Activated T-cell treated with anti-CD3 and anti-CD28 coated beads, Interleukin-2, amount 50 U/mL, for 48 hours (primary cell): ENCODE data around the gene XKR3.
"Not testable (repeated sequence)": the region's sequence is repeated elsewhere in the genome, so short reads cannot be mapped to it uniquely, and the experiment has no call there.

Experiments
- DNase-seq, 2 experiments: peaks; one replicate each; pipeline ENCODE4 v3.0.0-alpha.2; 2020

XKR3 gene

DNA sequence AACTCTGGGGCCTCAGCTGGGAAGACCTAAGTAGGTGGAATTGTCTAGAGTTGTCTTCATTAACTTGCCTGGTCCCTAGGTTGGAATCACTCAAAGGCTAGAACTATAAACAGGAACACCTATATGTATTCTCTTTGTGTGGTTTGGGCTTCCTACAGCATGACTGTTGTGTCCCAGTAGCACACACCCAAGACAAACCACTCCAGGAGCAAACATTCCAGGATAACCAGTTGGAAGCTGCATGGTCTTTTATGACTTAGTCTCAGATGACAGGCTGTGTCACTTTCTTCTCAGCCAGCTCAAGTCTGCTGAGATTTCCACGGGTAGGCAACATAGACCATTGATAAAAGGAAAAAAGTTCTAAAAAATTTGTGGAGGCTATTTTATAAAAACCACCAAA, 90.9 kb downstream of the XKR3 start:
- DNase-seq: not testable (repeated sequence)
